GM10248 (cell line): ENCODE measurements around the gene SH3TC1.

ENCODE experiments used
- CTCF ChIA-PET: fragments of 300-600 bp; sonication (Branson Sonifier 250); formaldehyde crosslinking; extraction: SDS; loops from one replicate; lab custom pipeline; 2021; ENCODE audit warnings: antibody characterized with exemption; lab: Yijun Ruan, JAX
- POLR2A ChIA-PET: fragments of 350-650 bp; sonication (Branson Sonifier 250); formaldehyde crosslinking; extraction: SDS; loops from one replicate; lab custom pipeline; 2020; ENCODE audit warnings: antibody characterized with exemption; lab: Yijun Ruan, JAX
- DNase-seq: peaks from one replicate; pipeline ENCODE4 v3.0.0; 2012; ENCODE audit errors: extremely low spot score
- TF ChIP-seq, protein P1 (sequence below): IDR thresholded peaks from 2 replicates; pipeline ENCODE4 v1.5.1; 2012; ENCODE audit warnings: mild to moderate bottlenecking, low read depth; ENCODE audit errors: extremely low read depth, missing control alignments, control extremely low read depth

The SH3TC1 gene

GRCh38 chr4:8280158-8280875 lies 81.2 kb downstream of the SH3TC1 start:
- no peak for DNase-seq
- ChIA-PET CTCF (interaction anchor here (1.3 kb wide), 1 partner anchor 21 kb away, joined by 3 read pairs; no protein-coding TSS in a partner anchor), POLR2A (no interaction called here)
- TF ChIP-seq, protein P1, sequence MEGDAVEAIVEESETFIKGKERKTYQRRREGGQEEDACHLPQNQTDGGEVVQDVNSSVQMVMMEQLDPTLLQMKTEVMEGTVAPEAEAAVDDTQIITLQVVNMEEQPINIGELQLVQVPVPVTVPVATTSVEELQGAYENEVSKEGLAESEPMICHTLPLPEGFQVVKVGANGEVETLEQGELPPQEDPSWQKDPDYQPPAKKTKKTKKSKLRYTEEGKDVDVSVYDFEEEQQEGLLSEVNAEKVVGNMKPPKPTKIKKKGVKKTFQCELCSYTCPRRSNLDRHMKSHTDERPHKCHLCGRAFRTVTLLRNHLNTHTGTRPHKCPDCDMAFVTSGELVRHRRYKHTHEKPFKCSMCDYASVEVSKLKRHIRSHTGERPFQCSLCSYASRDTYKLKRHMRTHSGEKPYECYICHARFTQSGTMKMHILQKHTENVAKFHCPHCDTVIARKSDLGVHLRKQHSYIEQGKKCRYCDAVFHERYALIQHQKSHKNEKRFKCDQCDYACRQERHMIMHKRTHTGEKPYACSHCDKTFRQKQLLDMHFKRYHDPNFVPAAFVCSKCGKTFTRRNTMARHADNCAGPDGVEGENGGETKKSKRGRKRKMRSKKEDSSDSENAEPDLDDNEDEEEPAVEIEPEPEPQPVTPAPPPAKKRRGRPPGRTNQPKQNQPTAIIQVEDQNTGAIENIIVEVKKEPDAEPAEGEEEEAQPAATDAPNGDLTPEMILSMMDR, result no peak

- CTCF ChIA-PET, result interaction anchor here (1.6 kb wide), 1 partner anchor 8 kb away, joined by 3 read pairs; no protein-coding TSS in a partner anchor
- TF ChIP-seq, protein P1, result no peak
- POLR2A ChIA-PET, result interaction anchor here (0.5 kb wide), 1 partner anchor 9 kb away, joined by 3 read pairs; no protein-coding TSS in a partner anchor
- no peak for DNase-seq
Observed at GRCh38 chr4:8280876-8281440, 81.9 kb downstream of the SH3TC1 start.

DNA sequence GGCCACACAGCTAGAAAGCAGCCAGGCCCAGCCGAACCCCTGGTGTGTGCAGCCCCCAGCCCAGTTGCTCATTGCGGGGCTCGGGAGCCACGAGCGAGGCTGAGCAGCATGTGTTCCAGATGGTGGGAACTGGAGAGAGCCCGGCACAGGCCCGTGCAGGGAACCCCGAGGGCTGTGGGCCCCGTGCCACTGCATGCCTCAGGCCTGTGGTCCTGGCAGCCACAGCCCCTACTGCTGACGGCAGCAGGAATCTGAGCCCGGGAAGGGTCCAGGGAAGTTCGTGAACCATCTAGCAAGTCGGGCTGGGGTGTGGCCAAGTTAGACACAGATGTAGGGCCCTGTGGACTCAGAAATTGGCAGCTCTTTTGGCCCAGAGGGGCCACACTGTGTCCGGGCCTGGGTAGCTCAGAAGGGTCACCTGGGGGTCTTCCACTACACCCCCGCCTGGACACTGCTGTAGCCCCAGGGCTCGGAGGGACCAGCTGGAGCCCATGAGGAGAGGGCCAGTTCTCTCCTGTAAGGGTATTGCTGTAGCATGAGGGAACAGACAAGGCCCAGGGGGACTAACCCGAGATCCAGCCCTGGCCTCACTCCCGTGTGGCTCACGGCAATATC lies 82.5 kb downstream of the SH3TC1 start:
- DNase-seq, result no peak
- TF ChIP-seq, protein P1, result no peak
- CTCF ChIA-PET, result interaction anchor here (1.6 to 1.9 kb wide), 2 partner anchors 8 to 15 kb away, joined by 3 to 5 read pairs; no protein-coding TSS in a partner anchor
- POLR2A ChIA-PET, result interaction anchor here (0.5 kb wide), 1 partner anchor 10 kb away, joined by 3 read pairs; no protein-coding TSS in a partner anchor

DNA sequence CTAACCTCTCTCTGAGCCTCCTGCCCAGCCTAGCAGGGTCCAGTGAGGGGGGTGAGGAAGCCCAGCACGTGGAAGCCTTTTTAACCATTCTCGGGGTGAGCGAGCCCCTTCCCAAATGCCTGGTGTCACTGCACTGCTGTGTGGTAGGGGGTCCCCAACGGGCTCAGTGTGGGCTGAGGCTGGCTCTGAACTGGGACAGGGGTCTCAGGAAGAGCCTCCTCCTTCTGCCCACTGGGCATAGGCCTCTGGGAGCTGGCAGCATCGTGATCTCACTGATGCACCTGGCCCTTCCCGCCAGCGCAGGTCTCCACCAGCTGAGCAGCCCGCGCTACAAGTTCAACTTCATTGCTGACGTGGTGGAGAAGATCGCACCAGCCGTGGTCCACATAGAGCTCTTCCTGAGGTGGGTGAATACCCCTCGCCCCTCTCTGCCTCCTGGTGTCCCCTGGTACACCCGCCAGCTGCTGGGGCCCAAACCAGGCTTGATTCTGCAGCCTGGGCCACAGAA lies 83.1 kb downstream of the SH3TC1 start:
- POLR2A ChIA-PET, result no interaction called here
- CTCF ChIA-PET, result interaction anchor here (1.6 to 1.9 kb wide), 2 partner anchors 9 to 16 kb away, joined by 3 to 5 read pairs; no protein-coding TSS in a partner anchor
- DNase-seq, result no peak
- TF ChIP-seq, protein P1, result no peak

DNA sequence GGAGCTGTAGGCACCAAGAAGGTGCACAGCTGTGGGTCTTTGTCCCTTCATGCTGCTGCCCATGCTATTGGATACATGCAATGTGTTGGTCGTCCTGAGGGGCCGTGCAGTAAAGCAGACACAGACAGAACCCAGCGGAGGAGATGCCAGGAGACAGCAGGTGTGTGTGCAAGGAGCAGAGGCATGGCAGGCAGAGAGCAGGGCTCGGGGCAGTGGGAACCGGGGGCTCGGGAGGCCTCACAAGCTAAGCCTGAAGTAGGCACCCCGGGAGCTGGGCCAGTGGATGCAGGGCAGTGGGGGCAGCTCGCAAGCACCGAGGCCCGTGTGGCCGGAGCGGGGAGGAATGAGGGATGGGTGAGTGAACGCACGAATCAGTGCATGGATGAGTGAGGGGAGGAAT lies 83.7 kb downstream of the SH3TC1 start:
- no peak for DNase-seq
- ChIA-PET POLR2A (no interaction called here), CTCF (interaction anchor here (1.6 to 1.9 kb wide), 2 partner anchors 9 to 16 kb away, joined by 3 to 5 read pairs; no protein-coding TSS in a partner anchor)
- TF ChIP-seq, protein P1, result no peak

GRCh38 chr4:8283161-8283560 lies 84.1 kb downstream of the SH3TC1 start:
- POLR2A ChIA-PET, result no interaction called here
- DNase-seq, result no peak
- TF ChIP-seq, protein P1, result no peak
- CTCF ChIA-PET, result interaction anchor here (1.9 kb wide), 1 partner anchor 16 kb away, joined by 5 read pairs; no protein-coding TSS in a partner anchor
